HG03066 (cell line): ENCODE measurements around the gene BHLHE23.

Experiments
- ATAC-seq: cut with Tn5 transposase; IDR thresholded peaks from one replicate; pipeline ENCODE4 v1.9.1; 2021; ENCODE audit warnings: low read depth; ENCODE audit not compliant: unreplicated experiment

Gene BHLHE23

DNA sequence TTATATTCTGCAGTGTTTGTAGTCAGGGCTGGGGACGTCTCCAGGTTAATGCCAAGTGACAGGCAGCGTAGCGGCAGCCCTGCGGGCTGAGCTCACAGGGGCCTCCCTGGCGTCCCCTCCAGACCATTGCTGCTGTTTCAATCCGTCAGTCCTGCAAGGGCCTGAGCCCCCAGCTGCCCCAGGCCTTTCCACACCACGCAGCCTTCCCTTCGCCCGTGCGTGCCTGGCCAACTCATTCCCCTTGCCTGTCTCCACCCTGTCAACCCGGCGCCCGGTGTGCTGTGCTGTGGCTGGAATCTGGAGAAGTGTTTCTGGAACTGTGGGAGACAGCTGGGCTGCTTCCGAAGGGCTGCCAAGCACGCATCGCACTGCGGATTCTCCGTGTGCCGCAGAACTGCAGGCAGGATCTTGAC, 11.9 kb downstream of the BHLHE23 start:
- ATAC-seq, result no peak

DNA sequence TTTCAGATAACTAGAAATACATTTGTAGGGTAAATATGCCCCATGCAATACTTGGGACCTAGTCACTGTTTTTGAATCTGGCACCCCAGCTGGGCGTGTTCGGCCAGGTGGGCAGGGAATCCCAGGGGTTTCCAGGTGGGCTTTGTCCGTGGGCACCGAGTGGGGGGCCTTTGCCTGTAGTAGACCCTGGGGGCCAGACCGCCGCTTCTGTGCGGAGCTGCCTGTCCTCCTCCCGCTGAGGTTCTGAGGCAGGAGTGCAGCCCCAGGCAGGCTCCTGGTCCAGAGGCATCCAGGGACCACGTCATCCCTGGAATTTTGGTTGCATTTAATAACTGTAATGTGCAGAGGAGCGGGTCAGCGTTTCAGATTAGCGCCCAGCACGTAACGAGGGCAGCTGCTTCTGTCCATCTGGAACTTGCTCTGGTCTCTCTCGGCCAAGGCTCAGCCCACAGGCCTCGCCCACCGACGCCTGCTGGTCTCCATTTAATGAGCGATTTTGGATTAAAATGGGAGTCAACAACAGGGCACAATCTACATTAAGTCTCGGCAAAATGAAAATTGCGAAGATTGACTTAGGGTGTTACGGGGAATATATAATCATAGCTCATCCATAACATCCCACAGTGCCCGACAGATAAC, 12.8 kb downstream of the BHLHE23 start:
- no peak for ATAC-seq

DNA sequence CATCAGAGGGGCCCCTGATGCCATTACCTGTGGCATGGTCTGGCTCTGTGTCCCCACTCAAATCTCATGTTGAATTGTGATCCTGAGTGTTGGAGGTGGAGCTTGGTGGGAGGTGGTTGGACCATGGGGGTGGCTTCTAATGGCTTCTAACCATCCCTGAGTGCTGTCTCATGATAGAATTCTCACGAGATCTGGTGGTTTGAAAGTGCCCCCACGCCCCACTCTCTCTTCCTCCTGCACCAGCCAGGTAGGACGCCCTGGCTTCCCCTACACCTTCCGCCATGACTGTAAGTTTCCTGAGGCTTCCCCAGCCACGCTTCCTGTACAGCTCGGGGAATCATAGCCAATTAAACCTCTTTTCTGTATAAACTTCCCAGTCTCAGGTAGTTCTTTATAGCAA, 14.9 kb downstream of the BHLHE23 start:
- no peak for ATAC-seq

DNA sequence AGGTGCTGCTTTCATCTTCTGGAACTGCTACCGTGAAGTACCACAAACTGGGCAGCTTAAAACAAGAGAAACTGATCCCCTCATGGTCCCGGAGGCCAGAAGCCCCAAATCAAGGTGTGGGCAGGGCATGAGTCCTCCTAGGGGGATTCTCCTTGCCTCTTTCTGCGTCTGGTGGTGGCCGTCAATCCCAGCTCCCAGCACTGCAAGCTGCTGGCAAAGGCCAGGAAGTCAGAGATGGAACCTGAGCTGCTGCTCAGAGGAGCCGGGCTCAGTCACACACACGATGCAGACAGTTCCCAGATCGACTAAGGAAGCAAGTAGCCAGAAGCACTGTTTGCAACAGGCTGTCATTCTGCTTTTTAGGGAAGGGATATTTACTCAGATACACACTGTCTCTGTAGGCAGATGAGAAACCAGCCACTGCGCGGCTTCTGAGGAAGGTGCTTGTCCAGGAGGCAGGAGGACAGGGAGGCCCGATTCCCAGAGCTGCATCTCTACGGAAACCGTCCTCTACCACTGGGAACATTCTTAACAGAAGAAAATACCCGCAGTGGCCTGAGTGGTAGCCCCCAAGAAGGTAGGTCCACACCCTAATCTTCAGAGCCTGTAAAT, 15.5 kb downstream of the BHLHE23 start:
- no peak for ATAC-seq

DNA sequence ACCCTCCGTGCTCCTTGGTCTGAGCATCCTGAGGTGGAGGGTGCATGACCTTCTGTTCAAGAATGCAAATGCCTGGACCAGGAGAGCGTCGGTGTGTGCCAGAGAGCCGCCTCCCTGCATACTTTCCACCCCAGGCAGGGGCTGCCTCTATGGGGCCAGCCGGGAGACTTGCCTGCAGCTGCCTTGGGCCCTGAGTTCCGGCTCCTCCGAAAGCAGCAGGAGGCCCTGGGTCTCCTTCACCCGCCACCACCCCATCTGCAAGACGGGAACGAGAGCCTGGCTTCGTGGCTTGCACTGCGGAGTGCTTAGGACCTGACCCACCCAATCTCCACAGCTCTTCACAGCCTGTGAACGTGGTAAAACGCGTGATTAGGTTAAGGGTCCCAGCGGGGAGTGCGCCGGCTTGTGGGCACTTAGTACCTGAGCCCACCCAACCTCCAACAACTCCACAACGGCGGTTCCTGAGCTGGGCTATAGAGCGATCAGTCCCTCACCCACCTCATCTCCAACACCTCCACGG, 16.4 kb downstream of the BHLHE23 start:
- no peak for ATAC-seq

DNA sequence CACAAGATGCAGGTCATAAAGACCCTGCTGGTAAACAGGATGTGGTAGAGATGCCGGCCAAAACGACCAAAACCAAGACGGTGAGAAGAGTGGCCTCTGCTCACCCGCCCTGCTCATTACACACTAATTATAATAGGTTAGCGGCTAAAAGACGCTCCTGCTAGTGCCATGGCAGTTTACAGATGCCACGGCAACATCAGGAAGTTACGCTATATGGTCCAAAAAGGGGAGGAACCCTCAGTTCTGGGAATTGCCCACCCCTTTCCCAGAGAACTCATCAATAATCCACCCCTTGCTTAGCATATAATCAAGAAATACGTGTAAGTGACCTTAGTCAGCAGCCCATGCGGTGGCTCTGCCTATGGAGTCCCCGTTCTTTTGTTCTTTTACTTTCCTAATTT, 17.6 kb downstream of the BHLHE23 start:
- ATAC-seq, result no peak

DNA sequence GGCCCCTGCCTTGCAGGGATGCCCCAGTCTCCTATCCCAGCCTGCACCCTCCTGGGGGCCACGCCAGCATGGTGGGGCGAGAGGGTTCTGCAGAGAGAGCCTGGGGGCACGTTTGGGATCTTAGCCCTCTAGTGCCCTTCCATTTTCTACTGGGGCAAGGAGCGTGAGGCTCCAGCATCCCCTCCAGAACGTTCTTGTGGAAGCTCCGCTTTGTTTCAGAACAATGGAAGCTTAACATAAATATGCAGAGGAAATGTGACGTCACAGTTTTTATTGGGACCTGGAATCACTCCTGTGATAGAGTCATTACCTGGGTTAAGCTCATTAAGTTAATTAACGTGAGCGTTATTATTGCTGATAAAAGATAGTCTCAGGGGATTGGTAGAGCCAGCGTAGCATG, 19.6 kb downstream of the BHLHE23 start:
- no peak for ATAC-seq

DNA sequence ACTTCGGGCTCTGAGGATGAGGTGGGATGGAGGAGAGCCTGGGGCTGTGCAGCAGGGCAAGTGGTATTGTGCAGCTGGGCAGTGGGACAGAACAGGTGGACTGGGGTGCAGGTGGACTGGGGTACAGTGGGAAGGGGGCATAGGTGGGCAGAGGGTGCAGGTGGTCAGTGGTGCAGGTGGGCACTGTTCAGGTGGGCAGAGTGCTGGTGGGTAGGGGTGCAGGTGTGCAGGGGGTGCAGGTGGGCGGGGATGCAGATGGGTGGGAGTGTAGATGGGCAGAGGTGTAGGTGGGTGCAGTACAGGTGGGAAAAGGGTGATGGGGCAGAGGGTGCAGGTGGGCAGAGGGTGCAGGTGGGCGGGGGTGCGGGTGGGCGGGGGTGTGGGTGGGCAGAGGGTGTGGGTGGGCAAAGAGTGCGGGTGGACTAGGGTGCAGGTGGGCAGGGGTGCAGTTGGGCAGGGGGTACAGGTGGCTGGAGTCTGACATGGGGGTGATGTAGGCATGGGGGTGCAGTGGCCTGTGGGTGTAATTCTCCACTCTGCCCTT, 20.4 kb downstream of the BHLHE23 start:
- ATAC-seq, result no peak

DNA sequence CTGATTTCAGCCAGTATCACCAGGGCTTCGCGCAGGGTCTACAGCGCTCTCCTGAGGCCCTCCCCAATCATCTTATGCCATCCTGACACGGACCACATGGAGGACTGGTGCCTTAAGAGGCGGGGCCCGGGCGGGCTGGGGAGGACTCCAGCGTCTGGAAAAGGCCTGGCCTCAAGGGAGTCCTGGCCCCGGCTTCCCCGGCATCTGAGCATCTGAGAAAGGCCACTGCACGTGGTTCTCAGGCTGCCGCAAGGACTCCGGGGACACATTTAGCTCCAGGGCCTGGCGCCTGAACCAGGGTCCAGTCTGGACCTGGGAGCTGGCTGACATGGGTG, 21.4 kb downstream of the BHLHE23 start:
- no peak for ATAC-seq

DNA sequence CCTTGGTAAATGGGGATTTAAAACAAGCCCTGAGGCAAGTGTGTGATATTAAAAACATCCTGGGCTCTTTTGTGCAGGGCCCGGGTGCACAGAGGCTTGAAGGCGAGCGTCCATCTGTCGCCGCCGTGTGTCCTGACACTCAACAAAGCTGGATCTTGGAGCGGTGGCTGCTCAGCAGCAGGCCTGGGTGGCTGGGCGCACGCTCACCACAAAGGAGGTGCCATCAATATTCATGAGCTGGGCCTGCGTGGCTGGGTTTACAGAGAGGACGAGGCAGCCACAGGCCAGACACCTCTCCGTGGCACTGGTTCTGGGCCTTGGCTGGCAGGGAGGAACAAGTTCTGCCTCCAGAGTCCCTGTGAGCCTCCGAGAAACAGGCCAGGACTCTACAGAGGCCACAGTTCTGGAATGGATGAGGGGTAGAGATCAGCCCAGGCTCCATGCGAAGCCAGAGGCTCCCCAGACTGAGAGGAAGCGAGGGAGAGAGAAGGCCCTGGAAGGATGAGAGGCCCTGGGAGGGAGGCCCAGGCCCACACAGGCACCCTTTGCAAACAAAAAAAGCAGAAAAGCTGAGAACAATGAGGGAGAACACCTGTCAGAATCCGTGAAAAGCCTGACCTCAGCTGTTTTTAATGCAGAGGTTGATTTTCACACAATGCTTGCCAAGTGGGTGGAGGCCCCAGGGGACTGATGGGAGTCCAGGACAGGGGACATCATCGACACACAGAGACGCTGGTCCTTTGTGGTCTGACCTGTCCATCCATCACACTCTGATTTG, 21.9 kb downstream of the BHLHE23 start:
- no peak for ATAC-seq

DNA sequence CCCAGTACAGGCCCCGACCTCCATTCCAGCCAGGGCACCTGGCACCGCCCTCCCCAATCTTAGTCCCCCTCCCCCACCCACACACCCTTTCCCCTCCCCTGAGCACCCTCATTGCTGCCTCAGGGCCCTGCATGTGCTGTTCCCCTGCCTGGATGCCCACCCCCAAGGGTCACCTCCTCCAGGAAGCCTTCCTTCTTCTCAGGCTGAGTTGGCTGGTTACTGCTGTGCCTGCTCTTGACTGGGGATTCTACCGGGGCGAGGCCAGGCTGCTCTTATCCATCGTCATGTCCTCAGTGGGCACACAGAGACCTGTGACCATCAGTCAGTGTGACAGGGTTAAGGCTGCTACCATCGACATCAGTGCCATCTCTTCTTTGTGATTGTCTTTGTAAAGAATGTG, 23.6 kb downstream of the BHLHE23 start:
- ATAC-seq, result no peak

DNA sequence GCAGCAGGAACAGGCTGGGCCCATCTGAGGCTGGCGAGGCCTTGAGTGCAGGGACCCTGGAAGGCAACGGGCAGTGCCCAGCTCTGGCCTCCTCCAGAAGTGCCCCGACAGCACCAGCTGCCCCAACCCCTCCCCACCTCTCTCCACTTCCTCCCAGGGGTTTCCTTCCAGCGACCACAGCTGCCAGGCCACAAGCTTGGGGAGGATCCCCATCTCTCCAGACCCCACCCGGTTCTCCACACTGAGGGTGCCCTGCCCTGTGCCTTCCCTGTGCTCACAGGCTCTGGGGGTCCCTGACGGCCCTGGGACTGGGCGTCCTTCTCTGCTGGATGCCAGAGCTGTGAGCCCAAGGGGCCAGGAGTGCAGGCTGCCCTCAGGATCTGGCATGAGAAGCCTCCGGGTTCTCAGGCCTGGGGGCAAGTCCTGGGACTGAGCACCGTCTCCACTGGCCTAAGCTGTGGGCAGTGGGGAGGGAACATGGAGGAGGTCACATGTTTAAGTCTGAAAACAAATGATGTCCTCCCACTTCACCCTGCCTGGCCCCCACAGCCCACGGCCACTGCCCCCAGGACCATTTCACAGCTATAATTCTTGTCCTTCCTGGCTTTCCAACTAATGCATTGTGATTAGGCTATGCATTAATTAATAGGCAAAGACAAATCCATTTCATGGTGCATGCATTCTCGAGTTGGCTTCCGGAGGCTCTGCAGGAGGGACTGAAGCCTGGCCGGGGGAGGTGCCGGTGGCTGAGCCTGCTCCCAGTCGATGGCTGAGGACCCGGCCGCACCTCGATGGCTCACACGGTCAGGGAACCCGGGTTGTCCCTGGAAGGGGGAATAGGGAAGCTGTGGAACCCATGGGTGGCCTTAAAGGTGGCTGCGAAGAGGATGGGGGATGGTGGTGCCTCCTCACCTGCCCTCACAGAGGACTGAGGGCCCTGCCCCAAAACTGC, 24.4 kb downstream of the BHLHE23 start:
- ATAC-seq, result no peak

DNA sequence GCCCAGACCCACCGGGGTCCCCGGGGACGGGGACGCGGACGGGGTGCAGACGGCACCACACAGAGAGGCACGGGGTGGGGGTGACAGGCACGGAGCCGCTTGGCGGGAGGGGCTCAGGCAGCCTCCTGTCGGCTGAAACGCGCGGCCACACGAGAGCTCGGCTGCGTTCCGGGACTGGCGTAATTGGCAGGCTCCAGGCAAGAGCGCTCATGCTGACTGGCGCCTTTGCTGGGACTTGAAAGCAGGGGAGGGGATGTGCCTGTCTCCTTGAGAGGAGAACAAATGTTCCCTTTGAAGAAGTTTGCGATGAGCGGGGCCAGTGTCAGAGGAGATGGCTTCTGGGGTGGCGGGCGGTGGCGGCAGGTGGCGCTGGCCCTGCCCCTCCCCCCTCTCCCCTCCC, 25.8 kb downstream of the BHLHE23 start:
- no peak for ATAC-seq

DNA sequence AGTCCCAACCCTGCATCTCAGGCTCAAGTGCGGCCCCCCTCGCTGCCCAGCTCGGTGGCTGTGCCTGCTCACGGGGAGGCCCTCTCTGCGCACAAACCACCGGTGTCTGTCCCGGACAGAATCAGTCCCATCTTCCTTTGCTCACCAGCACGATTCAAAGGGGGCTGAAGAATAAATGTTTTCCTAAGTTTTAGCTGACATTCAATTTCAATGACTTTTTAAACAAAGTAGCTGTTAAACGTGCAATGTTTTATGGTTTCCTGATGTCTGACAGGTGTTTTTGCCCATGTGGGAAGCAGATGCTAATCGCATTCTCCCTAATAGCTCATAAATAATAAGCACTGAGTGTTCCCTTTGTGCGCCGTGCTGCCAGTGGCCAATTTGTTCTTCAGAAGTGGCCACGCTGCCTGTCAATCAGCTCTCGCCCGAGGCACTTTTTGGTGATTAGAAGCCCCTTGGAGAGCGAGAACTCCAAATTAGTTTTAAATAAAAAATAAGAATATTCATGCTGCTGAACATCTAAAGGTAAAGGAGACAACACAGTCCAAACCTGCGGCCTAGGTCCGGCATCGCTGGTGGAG, 26.3 kb downstream of the BHLHE23 start:
- ATAC-seq, result no peak

DNA sequence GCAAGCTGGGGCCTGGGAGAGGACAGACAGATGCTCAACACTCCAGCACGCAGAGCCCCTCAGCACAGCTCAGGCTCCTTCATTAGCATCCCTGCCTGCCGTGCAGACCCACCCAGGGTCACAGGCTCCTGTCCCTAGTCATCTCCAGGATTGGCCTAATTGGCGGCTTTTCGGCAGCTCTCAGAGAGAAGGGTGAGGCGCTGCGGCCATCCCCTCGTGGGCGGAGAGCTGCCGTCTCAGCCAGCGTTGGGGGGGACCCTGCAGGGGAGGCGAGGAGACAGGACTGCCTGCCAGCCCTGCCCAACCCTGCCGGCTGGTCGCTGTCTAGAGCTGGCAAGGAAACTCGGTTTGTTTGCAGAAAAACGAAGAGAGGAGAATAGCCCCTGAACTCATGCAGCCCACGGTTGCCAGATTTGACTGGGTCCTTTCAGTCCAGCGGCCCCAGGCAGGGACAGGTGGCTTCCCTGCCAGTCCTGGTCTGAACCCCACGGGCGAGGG, 26.8 kb downstream of the BHLHE23 start:
- no peak for ATAC-seq

DNA sequence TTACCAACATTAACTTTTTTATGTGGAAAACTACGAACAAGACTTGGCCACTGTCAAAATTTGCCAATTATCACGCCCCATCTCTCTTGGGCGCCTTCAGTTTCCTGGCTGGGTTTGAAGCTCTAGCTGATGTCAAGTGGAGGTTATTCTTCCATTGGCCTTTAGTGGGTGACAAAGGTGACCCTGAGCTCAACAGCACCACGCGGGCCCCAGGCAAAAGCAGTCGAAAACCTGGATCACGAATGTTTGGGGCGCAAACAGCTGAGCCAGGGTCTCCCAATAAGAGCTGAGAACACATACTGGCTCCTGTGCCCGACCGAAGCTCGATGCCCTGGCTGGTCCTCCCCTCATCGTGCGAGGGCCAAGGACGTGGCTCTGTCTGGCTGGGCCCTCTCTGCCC, 27.5 kb downstream of the BHLHE23 start:
- ATAC-seq, result no peak

DNA sequence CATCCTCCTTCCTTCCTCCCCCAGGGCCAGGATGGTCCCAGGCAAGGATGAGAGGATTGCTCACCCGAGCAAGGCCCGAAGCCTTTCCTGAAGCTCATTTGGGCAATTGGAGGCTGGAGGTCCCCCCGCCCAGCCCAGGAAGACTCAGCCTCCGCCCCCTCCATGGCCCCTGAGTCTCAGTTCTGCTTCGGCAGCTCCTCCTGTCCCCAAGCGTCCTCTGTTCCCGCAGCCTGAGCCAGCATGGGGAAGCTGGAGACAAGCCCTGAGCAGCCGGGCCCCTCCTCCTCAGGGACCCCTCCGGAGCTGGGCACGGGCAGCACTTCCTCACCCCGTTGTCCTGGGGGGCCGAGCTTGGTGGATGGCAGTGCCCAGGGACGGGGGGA, 28.2 kb downstream of the BHLHE23 start:
- ATAC-seq, result no peak

DNA sequence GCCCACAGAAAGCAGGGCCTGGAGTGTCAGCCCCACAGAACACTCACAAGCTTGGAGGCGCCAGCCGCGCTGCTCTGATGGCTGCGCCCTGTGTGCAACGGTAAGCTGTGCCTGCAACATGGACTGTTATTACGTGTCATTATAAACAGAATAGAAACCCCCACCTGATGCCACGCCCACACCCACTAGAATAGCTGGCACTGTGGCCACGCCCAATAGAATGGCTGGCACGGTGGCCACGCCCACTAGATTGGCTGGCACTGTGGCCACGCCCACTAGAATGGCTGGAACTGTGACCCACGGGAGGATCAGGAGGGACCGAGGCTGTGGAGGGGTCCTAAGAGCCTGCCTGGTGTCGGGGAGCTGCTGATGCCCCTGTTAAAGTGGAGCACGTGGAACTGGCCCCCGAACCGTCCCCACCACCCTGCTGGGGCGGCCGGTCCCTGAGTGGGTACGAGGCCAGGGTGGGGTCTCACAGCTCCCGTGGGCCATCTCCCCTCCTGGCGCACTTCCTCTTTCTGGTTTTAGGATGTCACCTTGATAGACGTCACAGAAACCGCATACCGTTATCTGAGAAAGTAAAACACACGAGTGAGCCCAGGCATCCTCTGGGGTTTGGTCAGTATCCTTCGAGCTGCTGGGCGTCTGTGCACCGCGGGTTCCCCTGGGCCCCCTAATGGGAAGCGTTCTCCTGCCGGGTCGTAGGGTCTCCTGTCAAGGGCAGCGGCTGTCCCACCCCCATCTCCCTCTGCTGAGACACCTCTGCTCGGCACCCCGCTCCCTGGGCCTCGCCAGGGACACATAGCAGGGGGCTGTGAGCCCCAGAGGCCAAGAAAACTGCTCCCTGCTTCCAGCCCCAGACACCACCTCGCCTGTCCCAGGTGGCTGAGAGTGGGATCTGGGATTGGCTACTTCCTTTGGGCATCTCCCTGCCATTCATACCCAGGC, 28.9 kb downstream of the BHLHE23 start:
- ATAC-seq, result peak; percentile 56

DNA sequence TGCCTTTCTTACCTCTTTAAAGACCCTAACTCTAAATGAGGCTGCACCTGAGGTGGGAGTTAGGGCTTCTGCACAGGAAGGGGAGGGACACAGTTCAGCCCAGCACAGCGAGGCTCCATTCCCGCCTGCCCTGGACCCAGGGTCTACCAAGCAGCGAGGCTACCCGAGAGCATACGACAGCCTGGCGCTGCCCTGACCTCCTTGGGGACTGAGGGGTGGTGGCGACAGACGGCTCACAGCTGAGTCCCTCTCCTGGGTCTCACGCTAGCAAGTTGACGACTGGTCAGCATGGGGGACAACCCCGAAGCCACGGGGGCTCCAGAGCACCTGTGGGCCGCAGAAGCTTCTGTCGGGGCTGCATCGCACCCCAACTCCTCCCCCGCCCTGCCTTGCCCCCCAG, 29.9 kb downstream of the BHLHE23 start:
- no peak for ATAC-seq
